GM21423 (cell line): Measurements from ENCODE around the gene WDR6.

Experiments used
- ATAC-seq: cut with Tn5 transposase; IDR thresholded peaks from one replicate; pipeline ENCODE4 v1.9.1; 2021; ENCODE audit warnings: mild to moderate bottlenecking, moderate library complexity; ENCODE audit not compliant: unreplicated experiment

Gene WDR6

GRCh38 chr3:49007068-49007770, at the start of gene WDR6:
WDR6 (plus strand) TSS chr3:49007391; CDS start chr3:49007432, 41 bp downstream.
- ATAC-seq, result peak; percentile 84

GRCh38 chr3:48960841-48961413, 46.3 kb upstream of the WDR6 start:
- ATAC-seq, result no peak

- ATAC-seq, result no peak
Measured at GRCh38 chr3:48962340-48962739, 44.9 kb upstream of the WDR6 start.

- no peak for ATAC-seq
Measured at GRCh38 chr3:48962939-48963338, 44.3 kb upstream of the WDR6 start.

- ATAC-seq, result no peak
Measured at GRCh38 chr3:48963591-48963990, 43.6 kb upstream of the WDR6 start.

- ATAC-seq, result no peak
Measured at GRCh38 chr3:48966367-48966766, 40.8 kb upstream of the WDR6 start.

GRCh38 chr3:48966876-48967361, 40.3 kb upstream of the WDR6 start:
- no peak for ATAC-seq

GRCh38 chr3:48970586-48970985, 36.6 kb upstream of the WDR6 start:
- no peak for ATAC-seq

- ATAC-seq, result no peak
Measured at GRCh38 chr3:48974076-48974864, 32.9 kb upstream of the WDR6 start.

- no peak for ATAC-seq
Measured at GRCh38 chr3:48979451-48979850, 27.7 kb upstream of the WDR6 start.

GRCh38 chr3:48980295-48980694, 26.9 kb upstream of the WDR6 start:
- ATAC-seq, result no peak

- ATAC-seq, result no peak
Measured at GRCh38 chr3:48982016-48982415, 25.2 kb upstream of the WDR6 start.

- ATAC-seq, result no peak
Measured at GRCh38 chr3:48982686-48983085, 24.5 kb upstream of the WDR6 start.

GRCh38 chr3:48983096-48983495, 24.1 kb upstream of the WDR6 start:
- no peak for ATAC-seq

- no peak for ATAC-seq
Measured at GRCh38 chr3:48984663-48985062, 22.5 kb upstream of the WDR6 start.

GRCh38 chr3:48985831-48986376, 21.3 kb upstream of the WDR6 start:
- no peak for ATAC-seq

- ATAC-seq, result no peak
Measured at GRCh38 chr3:48989126-48989795, 17.9 kb upstream of the WDR6 start.

- ATAC-seq, result peak; percentile 49
Measured at GRCh38 chr3:48989796-48990635, 17.2 kb upstream of the WDR6 start, which contains the start of gene P4HTM. P4HTM (plus strand) TSS chr3:48990241; CDS start chr3:48990257, 16 bp downstream.

- ATAC-seq, result no peak
Measured at GRCh38 chr3:48990636-48991469, 16.3 kb upstream of the WDR6 start.
